ENCODE measurements around the gene R3HDM4.

The R3HDM4 gene

GRCh38 chr19:903266-903797 lies 9.7 kb downstream of the R3HDM4 start:
- WGBS, 2 donors (ENCODE audit: extremely low coverage in 2 of 2, insufficient read length in 2 of 2, insufficient replicate concordance in 1 of 2) = no CpG with 5 or more reads among the region's 32 CpGs

GRCh38 chr19:902446-903226 lies 10.4 kb downstream of the R3HDM4 start:
- no peak overlapping the region for H2AK5ac ChIP-seq (ENCODE audit: low read depth, low read length)
- no peak overlapping the region for H3K23ac ChIP-seq (ENCODE audit: low read depth, low read length, poor library complexity)
- no peak overlapping the region for H2AFZ ChIP-seq (ENCODE audit: low read length)
- no peak overlapping the region for H3K9ac ChIP-seq (ENCODE audit: low read depth, low read length, poor library complexity)
- H2BK12ac ChIP-seq (ENCODE audit: low read length) = no peak overlapping the region
- H3K14ac ChIP-seq (ENCODE audit: low read length) = no peak overlapping the region
- H3K4me3 ChIP-seq (ENCODE audit: low read length in 2 of 2) = no peak overlapping the region
- H3K4ac ChIP-seq (ENCODE audit: low read length) = no peak overlapping the region
- H3K9me3 ChIP-seq (replicated peaks in 1 of 2; ENCODE audit: control insufficient read depth in 2 of 2, insufficient read depth in 1 of 2, low read depth in 1 of 2, low read length in 2 of 2) = no peaks in the 10 kb centered on the region
- H3K18ac ChIP-seq (ENCODE audit: low read length) = no peak overlapping the region
- WGBS, 2 donors (ENCODE audit: extremely low coverage in 2 of 2, insufficient read length in 2 of 2, insufficient replicate concordance in 1 of 2) = no CpG with 5 or more reads among the region's 14 CpGs
- H2BK120ac ChIP-seq (ENCODE audit: low read depth, low read length) = no peak overlapping the region
- H3K27me3 ChIP-seq (ENCODE audit: control insufficient read depth in 3 of 3, insufficient read depth in 3 of 3, low read depth in 1 of 3, low read length in 3 of 3) = no peaks in the 10 kb centered on the region
- H3K79me1 ChIP-seq (ENCODE audit: low read depth, low read length) = peaks cover 13% of the 10 kb centered on the region
- H4K8ac ChIP-seq (ENCODE audit: low read depth, low read length) = no peak overlapping the region
- no peak for DNase-seq (ENCODE audit: low spot score)
- H3K4me1 ChIP-seq (ENCODE audit: control insufficient read depth in 2 of 2, insufficient read depth in 1 of 2, low read depth in 1 of 2, low read length in 2 of 2) = peaks cover 5 to 7% of the 10 kb centered on the region in 2 donors
- peaks cover 3 to 37% of the 10 kb centered on the region in 2 donors for H3K36me3 ChIP-seq (replicated peaks in 1 of 2; ENCODE audit: control insufficient read depth in 2 of 2, insufficient read depth in 2 of 2, low read length in 2 of 2)
- H2BK5ac ChIP-seq (ENCODE audit: low read length) = no peak overlapping the region
- H2BK15ac ChIP-seq (ENCODE audit: low read length) = no peak overlapping the region
- no peak overlapping the region for H3K4me2 ChIP-seq (ENCODE audit: insufficient read depth, low read length, poor library complexity, severe bottlenecking)
- no peak overlapping the region for H3K27ac ChIP-seq (replicated peaks; ENCODE audit: low read length)
- no peak overlapping the region for H4K91ac ChIP-seq (ENCODE audit: low read depth, low read length, poor library complexity)

More at GRCh38 chr19:903266-903797, 9.7 kb downstream of the R3HDM4 start:
- H3K14ac ChIP-seq (ENCODE audit: low read length) = no peak overlapping the region
- no peak overlapping the region for H2BK5ac ChIP-seq (ENCODE audit: low read length)
- H3K4me1 ChIP-seq (ENCODE audit: control insufficient read depth in 2 of 2, insufficient read depth in 1 of 2, low read depth in 1 of 2, low read length in 2 of 2) = peaks cover 5 to 7% of the 10 kb centered on the region in 2 donors
- no peak overlapping the region for H3K9ac ChIP-seq (ENCODE audit: low read depth, low read length, poor library complexity)
- peak overlapping the region; percentile 43 for H3K27ac ChIP-seq (replicated peaks; ENCODE audit: low read length)
- H4K8ac ChIP-seq (ENCODE audit: low read depth, low read length) = no peak overlapping the region
- no peaks in the 10 kb centered on the region for H3K9me3 ChIP-seq (replicated peaks in 1 of 2; ENCODE audit: control insufficient read depth in 2 of 2, insufficient read depth in 1 of 2, low read depth in 1 of 2, low read length in 2 of 2)
- H2BK120ac ChIP-seq (ENCODE audit: low read depth, low read length) = no peak overlapping the region
- H2BK15ac ChIP-seq (ENCODE audit: low read length) = no peak overlapping the region
- H3K18ac ChIP-seq (ENCODE audit: low read length) = peak overlapping the region; percentile 57
- H3K79me1 ChIP-seq (ENCODE audit: low read depth, low read length) = peaks cover 13% of the 10 kb centered on the region
- no peaks in the 10 kb centered on the region for H3K27me3 ChIP-seq (ENCODE audit: control insufficient read depth in 3 of 3, insufficient read depth in 3 of 3, low read depth in 1 of 3, low read length in 3 of 3)
- no peak overlapping the region for H4K91ac ChIP-seq (ENCODE audit: low read depth, low read length, poor library complexity)
- H3K23ac ChIP-seq (ENCODE audit: low read depth, low read length, poor library complexity) = no peak overlapping the region
- no peak for DNase-seq (ENCODE audit: low spot score)
- H3K4me2 ChIP-seq (ENCODE audit: insufficient read depth, low read length, poor library complexity, severe bottlenecking) = peak overlapping the region; percentile 18
- no peak overlapping the region for H3K4ac ChIP-seq (ENCODE audit: low read length)
- H3K36me3 ChIP-seq (replicated peaks in 1 of 2; ENCODE audit: control insufficient read depth in 2 of 2, insufficient read depth in 2 of 2, low read length in 2 of 2) = peaks cover 3 to 35% of the 10 kb centered on the region in 2 donors
- H2BK12ac ChIP-seq (ENCODE audit: low read length) = no peak overlapping the region
- H3K4me3 ChIP-seq (ENCODE audit: low read length in 2 of 2) = no peak overlapping the region
- H2AFZ ChIP-seq (ENCODE audit: low read length) = no peak overlapping the region
- peak overlapping the region; percentile 63 for H2AK5ac ChIP-seq (ENCODE audit: low read depth, low read length)

GRCh38 chr19:902093-902370 lies 11.0 kb downstream of the R3HDM4 start:
- no peak overlapping the region for H3K9ac ChIP-seq (ENCODE audit: low read depth, low read length, poor library complexity)
- no peak overlapping the region for H4K91ac ChIP-seq (ENCODE audit: low read depth, low read length, poor library complexity)
- no CpG with 5 or more reads among the region's 7 CpGs for WGBS, 2 donors (ENCODE audit: extremely low coverage in 2 of 2, insufficient read length in 2 of 2, insufficient replicate concordance in 1 of 2)
- H4K8ac ChIP-seq (ENCODE audit: low read depth, low read length) = no peak overlapping the region
- no peak overlapping the region for H2AK5ac ChIP-seq (ENCODE audit: low read depth, low read length)
- H3K27ac ChIP-seq (replicated peaks; ENCODE audit: low read length) = no peak overlapping the region
- H3K9me3 ChIP-seq (replicated peaks in 1 of 2; ENCODE audit: control insufficient read depth in 2 of 2, insufficient read depth in 1 of 2, low read depth in 1 of 2, low read length in 2 of 2) = no peaks in the 10 kb centered on the region
- no peak overlapping the region for H2BK5ac ChIP-seq (ENCODE audit: low read length)
- H2BK12ac ChIP-seq (ENCODE audit: low read length) = no peak overlapping the region
- no peak overlapping the region for H2BK120ac ChIP-seq (ENCODE audit: low read depth, low read length)
- H3K4ac ChIP-seq (ENCODE audit: low read length) = peak overlapping the region; percentile 3
- no peak overlapping the region for H2AFZ ChIP-seq (ENCODE audit: low read length)
- no peaks in the 10 kb centered on the region for H3K27me3 ChIP-seq (ENCODE audit: control insufficient read depth in 3 of 3, insufficient read depth in 3 of 3, low read depth in 1 of 3, low read length in 3 of 3)
- no peak overlapping the region for H3K23ac ChIP-seq (ENCODE audit: low read depth, low read length, poor library complexity)
- H3K36me3 ChIP-seq (replicated peaks in 1 of 2; ENCODE audit: control insufficient read depth in 2 of 2, insufficient read depth in 2 of 2, low read length in 2 of 2) = peaks cover 3 to 43% of the 10 kb centered on the region in 2 donors
- no peak overlapping the region for H3K14ac ChIP-seq (ENCODE audit: low read length)
- no peak overlapping the region for H3K18ac ChIP-seq (ENCODE audit: low read length)
- peaks cover 5 to 7% of the 10 kb centered on the region in 2 donors for H3K4me1 ChIP-seq (ENCODE audit: control insufficient read depth in 2 of 2, insufficient read depth in 1 of 2, low read depth in 1 of 2, low read length in 2 of 2)
- no peak overlapping the region for H2BK15ac ChIP-seq (ENCODE audit: low read length)
- H3K4me2 ChIP-seq (ENCODE audit: insufficient read depth, low read length, poor library complexity, severe bottlenecking) = no peak overlapping the region
- peaks cover 13% of the 10 kb centered on the region for H3K79me1 ChIP-seq (ENCODE audit: low read depth, low read length)
- no peak overlapping the region for H3K4me3 ChIP-seq (ENCODE audit: low read length in 2 of 2)
- DNase-seq (ENCODE audit: low spot score) = no peak

GRCh38 chr19:901216-902092 lies 11.6 kb downstream of the R3HDM4 start:
- no CpG with 5 or more reads among the region's 27 CpGs for WGBS, 2 donors (ENCODE audit: extremely low coverage in 2 of 2, insufficient read length in 2 of 2, insufficient replicate concordance in 1 of 2)
- no peak for DNase-seq (ENCODE audit: low spot score)

More at GRCh38 chr19:901216-902092, 11.6 kb downstream of the R3HDM4 start:
- Histone ChIP-seq H4K91ac (ENCODE audit: low read depth, low read length, poor library complexity) (no peak overlapping the region), H2BK5ac (ENCODE audit: low read length) (peak overlapping the region; percentile 66), H3K4me1 (ENCODE audit: control insufficient read depth in 2 of 2, insufficient read depth in 1 of 2, low read depth in 1 of 2, low read length in 2 of 2) (peaks cover 5 to 7% of the 10 kb centered on the region in 2 donors), H3K9ac (ENCODE audit: low read depth, low read length, poor library complexity) (no peak overlapping the region), H3K79me1 (ENCODE audit: low read depth, low read length) (peaks cover 13% of the 10 kb centered on the region), H2AFZ (ENCODE audit: low read length) (no peak overlapping the region), H3K27me3 (ENCODE audit: control insufficient read depth in 3 of 3, insufficient read depth in 3 of 3, low read depth in 1 of 3, low read length in 3 of 3) (no peaks in the 10 kb centered on the region), H2AK5ac (ENCODE audit: low read depth, low read length) (no peak overlapping the region), H3K23ac (ENCODE audit: low read depth, low read length, poor library complexity) (no peak overlapping the region), H3K14ac (ENCODE audit: low read length) (no peak overlapping the region), H3K9me3 (replicated peaks in 1 of 2; ENCODE audit: control insufficient read depth in 2 of 2, insufficient read depth in 1 of 2, low read depth in 1 of 2, low read length in 2 of 2) (no peaks in the 10 kb centered on the region), H2BK120ac (ENCODE audit: low read depth, low read length) (no peak overlapping the region), H2BK12ac (ENCODE audit: low read length) (no peak overlapping the region), H2BK15ac (ENCODE audit: low read length) (no peak overlapping the region), H3K27ac (replicated peaks; ENCODE audit: low read length) (no peak overlapping the region), H3K18ac (ENCODE audit: low read length) (no peak overlapping the region), H3K4me3 (ENCODE audit: low read length in 2 of 2) (no peak overlapping the region), H3K36me3 (replicated peaks in 1 of 2; ENCODE audit: control insufficient read depth in 2 of 2, insufficient read depth in 2 of 2, low read length in 2 of 2) (peaks cover 3 to 49% of the 10 kb centered on the region in 2 donors), H4K8ac (ENCODE audit: low read depth, low read length) (no peak overlapping the region), H3K4ac (ENCODE audit: low read length) (peak overlapping the region; percentile 3), H3K4me2 (ENCODE audit: insufficient read depth, low read length, poor library complexity, severe bottlenecking) (no peak overlapping the region)
